HG03060 (cell line): Measurements from ENCODE around the gene KIF1C.
"Not testable (repeated sequence)": the region's sequence is repeated elsewhere in the genome, so short reads cannot be mapped to it uniquely, and the experiment has no call there.

Source experiments
- ATAC-seq: cut with Tn5 transposase; IDR thresholded peaks from one replicate; pipeline ENCODE4 v1.9.1; 2021; ENCODE audit warnings: low read depth, moderate number of reproducible peaks; ENCODE audit not compliant: unreplicated experiment

Gene KIF1C

DNA sequence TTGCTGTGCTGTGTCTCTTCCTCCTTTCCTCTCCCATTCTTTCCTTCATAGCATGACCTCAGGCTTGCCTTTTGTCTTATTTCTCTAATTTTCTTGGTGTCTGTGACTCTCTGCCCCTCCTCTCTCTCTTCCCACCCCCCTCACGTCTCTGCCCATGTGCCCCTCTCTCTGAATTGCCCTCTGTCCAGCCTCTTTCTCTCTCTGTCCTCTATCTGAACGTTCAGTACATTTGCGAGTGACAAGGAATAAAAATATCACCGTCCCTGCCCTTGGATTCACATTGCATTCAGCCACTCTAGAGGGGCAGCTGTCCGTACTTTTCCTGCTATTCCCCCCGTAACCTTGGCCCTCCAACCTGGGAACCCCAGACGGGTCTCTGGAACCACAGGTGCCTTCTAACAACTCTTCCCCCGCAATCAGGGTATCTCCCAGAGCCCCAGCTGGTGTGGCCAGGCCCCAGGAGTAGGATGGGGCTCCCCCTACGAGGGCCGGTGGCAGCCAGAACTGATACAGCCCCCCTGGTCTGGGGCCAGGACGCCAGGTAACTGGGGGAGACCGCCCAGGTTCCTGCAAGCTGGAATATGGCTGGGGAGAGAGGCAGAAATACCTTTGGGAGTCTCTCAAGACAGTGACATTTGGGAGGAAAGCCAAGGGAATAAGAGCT is 1.8 kb downstream of the KIF1C start:
- ATAC-seq = no peak

DNA sequence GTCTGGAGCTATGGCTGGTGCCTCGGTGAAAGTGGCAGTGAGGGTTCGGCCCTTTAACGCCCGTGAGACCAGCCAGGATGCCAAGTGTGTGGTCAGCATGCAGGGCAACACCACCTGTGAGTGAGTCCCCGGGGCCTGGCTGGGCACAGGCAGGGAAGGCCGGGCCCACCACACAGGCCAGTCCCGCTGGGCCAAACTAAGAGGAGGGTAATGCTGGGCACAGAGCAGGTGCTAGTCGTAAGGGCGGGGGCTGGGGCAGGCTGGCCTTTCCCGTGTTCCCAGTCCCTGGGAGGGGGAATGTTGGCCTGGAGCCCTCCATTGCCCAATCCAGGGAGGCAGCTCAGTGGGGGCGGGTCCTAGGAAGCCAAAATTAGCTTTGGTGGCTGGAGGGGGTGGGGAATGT is 2.5 kb downstream of the KIF1C start:
- ATAC-seq = no peak

GRCh38 chr17:5002121-5002788 is 4.5 kb downstream of the KIF1C start:
- no peak for ATAC-seq

DNA sequence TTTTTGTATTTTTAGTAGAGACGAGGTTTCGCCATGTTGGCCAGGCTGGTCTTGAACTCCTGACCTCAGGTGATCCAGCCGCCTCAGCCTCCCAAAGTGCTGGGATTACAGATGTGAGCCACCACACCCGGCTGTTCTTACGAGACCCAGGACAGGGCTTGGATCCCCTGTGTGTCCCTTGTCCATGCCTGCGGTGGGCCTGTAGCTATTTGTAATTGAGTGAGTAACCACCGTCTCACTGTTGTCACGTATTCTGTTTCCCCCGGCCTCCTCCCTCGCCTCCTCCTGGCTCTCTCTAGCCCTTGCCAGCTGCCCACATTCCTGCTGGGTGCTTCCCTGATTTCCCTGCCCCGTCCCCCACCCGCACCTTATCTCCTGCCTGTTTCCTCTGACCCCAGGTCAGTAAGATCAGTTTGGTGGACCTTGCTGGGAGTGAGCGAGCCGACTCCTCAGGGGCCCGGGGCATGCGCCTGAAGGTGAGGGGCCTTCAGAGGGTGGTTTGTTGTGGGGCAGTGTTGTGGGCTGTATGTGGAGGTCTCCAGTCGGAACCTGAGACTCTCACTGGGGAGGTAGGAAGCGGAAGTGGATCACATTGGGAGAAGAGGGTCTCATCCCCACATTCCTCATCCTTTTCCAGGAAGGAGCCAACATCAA is 5.6 kb downstream of the KIF1C start:
- ATAC-seq = no peak

DNA sequence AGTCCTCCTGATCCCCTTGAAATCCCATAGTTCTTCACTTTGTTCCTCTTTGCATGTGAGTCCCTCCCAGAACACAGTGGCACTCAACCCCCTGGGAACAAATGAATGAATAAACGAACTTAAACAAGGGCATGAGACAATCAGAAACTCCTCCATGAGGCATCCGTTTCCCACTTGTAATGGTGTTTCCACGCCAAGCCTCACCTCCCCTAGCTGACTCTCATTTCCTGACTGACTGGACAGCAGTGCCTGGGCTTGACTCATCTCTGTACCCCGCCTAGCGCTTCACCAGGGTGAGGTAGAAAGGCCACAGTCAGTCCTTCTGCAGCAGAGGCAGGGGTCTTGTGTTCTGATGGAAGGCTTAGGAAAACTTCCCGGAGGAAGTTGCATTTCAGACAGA is 14.2 kb downstream of the KIF1C start:
- no peak for ATAC-seq

DNA sequence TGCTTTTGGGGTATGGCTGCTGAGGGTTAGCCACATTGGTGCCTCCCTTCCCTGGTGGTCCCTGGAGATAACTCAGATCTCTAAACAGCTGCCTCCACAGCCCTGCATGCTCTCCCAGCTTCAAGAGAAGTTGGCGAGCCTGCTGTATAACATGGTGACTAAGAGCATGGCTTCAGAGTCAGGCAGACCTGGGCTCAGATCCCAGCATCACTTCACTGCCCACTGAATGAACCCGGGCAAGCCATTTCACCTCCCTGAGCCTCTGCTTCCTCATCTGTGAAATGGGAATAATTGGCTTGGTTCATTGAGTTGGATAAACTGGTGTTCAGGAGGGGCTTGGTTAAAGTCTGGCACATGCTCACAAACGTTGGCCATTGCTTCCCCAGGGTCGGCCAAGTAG is 16.6 kb downstream of the KIF1C start:
- no peak for ATAC-seq

- ATAC-seq = no peak
Observed at GRCh38 chr17:5019475-5019956, 21.8 kb downstream of the KIF1C start.

- ATAC-seq = no peak
Observed at GRCh38 chr17:5020502-5021023, 22.8 kb downstream of the KIF1C start.

GRCh38 chr17:5022171-5022711 is 24.5 kb downstream of the KIF1C start:
- no peak for ATAC-seq

GRCh38 chr17:5023588-5024147 is 25.9 kb downstream of the KIF1C start:
- ATAC-seq = no peak

GRCh38 chr17:5024604-5025003 is 26.9 kb downstream of the KIF1C start:
- ATAC-seq = no peak

DNA sequence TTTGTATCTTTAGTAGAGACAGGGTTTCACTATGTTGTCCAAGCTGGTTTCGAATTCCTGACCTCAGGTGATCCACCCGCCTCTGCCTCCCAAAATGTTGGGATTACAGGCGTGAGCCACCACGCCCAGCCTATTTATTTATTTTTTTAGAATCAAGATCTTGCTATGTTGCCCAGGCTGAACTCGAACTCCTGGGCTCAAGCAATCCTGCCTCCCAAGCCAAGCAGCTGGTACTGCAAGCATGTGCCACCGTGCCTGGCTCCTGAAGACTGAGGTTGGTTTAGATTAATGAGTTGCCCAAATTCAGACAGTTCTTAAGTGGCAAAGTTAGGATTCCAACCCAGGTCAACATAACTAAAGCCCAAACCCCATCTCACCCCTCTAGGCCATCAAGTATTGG is 29.5 kb downstream of the KIF1C start:
- ATAC-seq = no peak

GRCh38 chr17:5027916-5028315 is 30.2 kb downstream of the KIF1C start:
- no peak for ATAC-seq

- ATAC-seq = not testable (repeated sequence)
Observed at GRCh38 chr17:5030168-5030567, 32.4 kb downstream of the KIF1C start.

DNA sequence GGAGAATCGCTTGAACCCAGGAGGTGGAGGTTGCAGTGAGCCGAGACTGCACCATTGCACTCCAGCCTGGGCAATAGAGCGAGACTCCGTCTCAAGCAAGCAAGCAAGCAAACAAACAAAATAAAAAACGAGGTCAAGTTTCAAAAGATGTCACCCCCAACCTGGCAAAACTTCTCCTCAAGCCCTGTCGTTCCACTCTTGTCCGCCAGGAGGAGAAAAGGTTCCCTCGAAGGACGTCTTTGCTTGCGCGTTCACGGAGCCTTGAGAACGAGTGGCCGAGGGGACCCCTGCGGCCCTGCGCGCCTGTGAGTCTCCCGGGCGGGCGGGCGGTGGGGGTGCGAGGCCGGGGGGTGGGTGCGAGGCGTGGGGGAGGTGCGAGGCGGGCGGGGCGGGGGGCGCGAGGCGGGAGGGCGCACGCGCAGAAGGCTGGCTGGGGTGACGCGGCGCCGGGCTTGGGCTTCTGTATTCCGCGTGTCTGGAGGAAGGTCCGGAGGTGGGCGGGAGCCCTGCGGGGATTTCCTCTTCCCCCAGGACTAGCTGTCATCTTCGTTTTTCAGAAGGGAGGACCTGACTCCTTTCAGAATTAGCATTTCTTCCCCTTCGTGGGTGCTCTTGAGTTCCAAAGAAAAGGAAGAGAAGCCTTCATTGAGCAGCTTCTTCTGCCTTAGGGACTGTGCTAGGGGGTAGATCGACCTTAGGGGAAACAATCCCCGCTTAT is 33.8 kb downstream of the KIF1C start:
- no peak for ATAC-seq

- ATAC-seq = no peak
Observed at GRCh38 chr17:5032865-5033264, 35.1 kb downstream of the KIF1C start.

DNA sequence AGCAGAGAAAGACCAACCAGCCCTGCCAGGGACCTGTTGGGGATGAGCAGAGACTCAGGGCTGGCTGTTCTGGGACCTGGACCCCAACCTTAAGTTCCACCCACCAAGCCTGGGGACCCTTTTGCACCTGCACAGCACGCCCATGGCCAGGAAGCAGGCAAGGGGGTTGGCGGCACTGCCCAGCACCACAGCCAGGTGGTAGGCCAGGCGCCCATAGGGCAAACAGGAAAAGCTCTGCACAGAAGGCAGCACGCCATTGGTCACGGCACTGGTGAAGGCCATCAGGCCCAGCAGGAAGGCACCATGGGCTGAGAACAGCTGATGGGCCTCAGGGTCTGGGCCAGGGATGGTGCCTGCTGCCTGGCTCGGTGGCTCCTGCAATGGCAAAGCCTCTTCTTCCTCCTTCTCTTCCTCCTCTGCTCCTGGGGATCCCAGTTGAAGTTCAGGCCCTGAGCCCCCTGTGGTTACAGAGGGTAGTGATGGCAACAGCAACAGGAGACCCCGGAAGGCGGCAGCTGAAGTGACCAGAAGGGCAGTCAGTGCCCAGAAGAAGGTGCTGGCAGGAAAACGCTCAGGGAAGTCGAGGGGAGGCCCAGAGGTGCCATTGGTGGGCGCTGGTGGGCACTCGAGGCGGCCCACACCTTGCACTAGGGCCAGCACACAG is 35.7 kb downstream of the KIF1C start:
- ATAC-seq = no peak

DNA sequence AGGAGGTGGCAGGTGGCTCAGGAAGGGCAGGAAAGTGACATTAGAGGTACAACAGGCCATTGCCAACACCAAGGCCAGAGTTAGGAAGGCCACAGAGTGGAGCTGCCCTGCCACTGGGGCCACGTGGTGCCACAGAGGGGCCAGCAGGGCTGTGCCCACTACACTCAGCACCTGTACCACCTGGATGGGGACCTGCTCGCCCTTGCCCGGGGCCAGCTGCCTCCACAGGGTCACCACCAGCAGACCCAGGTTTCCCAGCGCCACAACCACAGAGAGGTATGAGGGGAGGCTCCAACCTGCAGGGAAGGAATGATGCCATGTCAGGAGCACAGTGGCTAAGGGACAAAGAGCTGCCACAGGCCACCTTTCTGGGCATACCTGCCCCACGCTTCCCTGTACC is 36.3 kb downstream of the KIF1C start:
- no peak for ATAC-seq

DNA sequence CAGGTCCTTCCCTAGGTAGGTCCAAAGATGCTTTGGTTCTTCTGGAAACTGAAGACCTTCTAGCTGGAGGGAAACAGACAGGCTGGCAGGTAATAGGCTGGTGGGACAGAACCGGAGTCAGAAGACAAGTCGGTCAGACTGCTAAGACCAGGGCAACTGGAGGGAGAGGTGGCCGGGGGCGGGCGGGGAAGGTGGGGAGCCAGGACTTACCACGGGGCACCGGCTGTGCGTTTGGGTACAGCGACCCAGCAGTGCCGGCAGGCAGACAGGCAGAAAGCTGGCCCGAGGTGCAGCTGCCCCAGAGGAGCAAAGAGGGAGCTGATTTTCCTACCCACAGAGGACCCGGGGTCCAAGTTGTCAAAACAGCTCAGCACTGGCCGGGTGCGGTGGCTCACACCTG is 36.9 kb downstream of the KIF1C start:
- ATAC-seq = no peak

DNA sequence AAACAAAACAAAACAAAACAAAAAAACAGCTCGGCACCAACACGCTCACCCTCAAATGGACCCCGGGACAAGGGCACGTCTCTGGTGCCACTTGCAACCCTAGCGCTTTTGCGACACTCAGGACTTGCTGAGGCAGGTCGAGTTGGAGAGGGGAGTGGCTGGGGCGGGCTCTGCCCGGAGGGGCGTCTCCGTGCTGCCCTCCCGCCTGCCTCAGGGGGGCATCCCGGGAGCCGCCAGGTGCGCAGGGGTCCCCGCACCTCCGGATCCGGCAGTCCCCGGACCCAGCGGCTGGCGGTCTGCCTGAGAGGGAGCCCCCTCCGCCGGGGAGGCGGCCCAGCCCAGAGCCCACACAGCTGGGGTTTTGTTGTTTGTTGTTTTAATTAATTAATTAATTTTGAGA is 37.6 kb downstream of the KIF1C start, which contains the start of gene SLC52A1:
TSS of gene SLC52A1 (minus strand) at position 112 of the 400 bp plus-strand sequence. CDS start 820 bp downstream, outside the sequence.
- ATAC-seq = no peak
